RWPE1 (cell line): ENCODE measurements around the gene HAPLN2.

ENCODE experiments used
- CTCF ChIA-PET: fragments of 350-600 bp; sonication (Branson Sonifier 250); formaldehyde crosslinking; extraction: SDS; loops from one replicate; lab custom pipeline; 2021; lab: Yijun Ruan, JAX
- POLR2A ChIA-PET: fragments of 400-600 bp; formaldehyde crosslinking; extraction: SDS; loops from one replicate; lab custom pipeline; 2020; ENCODE audit warnings: antibody characterized with exemption; ENCODE audit not compliant: low non-redundant PET; lab: Yijun Ruan, JAX
- DNase-seq: peaks from one replicate; pipeline ENCODE4 v3.0.0; 2012; ENCODE audit warnings: low spot score
- H3K27ac ChIP-seq: fragments of 450-650 bp; 2 replicates; pipeline ENCODE4 v1.5.1; 2017
- TF ChIP-seq, protein P1 (sequence below): fragments of 450-650 bp; conservative IDR thresholded peaks from 2 replicates; pipeline ENCODE4 v1.5.1; 2017; ENCODE audit warnings: low read depth, mild to moderate bottlenecking

The HAPLN2 gene

DNA sequence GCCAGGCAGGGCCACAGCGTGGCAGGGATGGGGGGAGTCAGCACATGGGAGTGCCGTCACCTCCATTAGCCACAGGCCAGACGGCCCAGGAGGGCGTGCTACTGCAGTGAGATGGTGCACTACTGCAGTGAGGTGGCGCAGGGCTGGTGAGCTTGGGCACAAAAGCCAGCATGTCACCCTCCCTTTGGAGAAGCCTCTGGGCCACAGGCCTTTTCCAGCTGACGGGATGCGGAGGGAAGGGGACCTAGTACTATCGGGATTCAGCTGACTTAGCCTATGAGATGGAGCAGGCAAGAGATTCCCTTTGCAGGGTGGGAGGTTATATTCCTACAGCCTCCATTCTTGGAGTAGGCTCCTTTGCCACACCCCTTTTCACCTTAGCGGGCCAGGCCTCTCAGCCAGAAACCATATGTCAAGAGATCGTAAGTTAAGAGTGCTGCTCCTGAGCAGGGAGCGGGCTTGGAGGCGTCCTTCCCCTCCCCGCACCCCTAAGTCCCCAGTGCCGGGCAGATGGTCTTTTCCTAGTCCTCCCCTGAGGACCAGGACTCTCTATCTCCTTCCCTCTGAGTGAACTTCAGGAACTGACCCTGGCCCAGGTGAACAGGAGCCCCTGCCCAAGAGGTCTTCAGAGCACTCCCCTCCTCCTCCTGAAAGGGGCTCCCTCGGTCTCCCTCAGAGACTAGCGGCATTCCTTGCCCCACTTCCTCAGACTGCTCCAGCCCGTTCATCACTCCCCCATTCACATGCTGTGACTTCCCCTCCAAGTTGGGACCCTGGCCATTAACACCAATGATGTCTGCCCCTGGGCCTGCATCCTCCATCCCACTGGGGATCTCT lies 49.8 kb downstream of the HAPLN2 start:
- TF ChIP-seq, protein P1, sequence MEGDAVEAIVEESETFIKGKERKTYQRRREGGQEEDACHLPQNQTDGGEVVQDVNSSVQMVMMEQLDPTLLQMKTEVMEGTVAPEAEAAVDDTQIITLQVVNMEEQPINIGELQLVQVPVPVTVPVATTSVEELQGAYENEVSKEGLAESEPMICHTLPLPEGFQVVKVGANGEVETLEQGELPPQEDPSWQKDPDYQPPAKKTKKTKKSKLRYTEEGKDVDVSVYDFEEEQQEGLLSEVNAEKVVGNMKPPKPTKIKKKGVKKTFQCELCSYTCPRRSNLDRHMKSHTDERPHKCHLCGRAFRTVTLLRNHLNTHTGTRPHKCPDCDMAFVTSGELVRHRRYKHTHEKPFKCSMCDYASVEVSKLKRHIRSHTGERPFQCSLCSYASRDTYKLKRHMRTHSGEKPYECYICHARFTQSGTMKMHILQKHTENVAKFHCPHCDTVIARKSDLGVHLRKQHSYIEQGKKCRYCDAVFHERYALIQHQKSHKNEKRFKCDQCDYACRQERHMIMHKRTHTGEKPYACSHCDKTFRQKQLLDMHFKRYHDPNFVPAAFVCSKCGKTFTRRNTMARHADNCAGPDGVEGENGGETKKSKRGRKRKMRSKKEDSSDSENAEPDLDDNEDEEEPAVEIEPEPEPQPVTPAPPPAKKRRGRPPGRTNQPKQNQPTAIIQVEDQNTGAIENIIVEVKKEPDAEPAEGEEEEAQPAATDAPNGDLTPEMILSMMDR = no peak
- ChIA-PET CTCF (no interaction called here), POLR2A (no interaction called here)
- no peak overlapping the region for H3K27ac ChIP-seq
- DNase-seq = no peak

DNA sequence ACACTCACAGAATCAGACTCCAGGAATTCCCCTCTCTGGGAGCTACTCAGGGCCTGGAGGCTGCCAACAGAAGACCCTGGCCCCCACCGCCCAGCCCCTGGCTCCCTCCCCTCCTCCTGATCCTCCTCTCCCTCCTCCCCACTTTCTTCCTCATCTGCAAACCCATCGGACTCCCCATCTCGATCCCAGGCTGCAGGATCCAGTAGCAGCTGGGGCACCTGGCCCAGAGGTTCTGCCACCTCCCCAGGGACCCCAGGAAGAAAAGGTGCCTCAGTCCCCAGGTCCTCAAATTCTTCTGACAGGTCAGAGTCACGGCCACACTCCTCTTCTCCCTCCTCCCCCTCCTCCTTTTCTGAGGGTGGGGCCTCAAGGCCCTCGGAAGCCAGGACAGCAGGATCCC lies 50.6 kb downstream of the HAPLN2 start:
- CTCF ChIA-PET = no interaction called here
- TF ChIP-seq, protein P1 = no peak
- DNase-seq = no peak
- no peak overlapping the region for H3K27ac ChIP-seq
- POLR2A ChIA-PET = no interaction called here

DNA sequence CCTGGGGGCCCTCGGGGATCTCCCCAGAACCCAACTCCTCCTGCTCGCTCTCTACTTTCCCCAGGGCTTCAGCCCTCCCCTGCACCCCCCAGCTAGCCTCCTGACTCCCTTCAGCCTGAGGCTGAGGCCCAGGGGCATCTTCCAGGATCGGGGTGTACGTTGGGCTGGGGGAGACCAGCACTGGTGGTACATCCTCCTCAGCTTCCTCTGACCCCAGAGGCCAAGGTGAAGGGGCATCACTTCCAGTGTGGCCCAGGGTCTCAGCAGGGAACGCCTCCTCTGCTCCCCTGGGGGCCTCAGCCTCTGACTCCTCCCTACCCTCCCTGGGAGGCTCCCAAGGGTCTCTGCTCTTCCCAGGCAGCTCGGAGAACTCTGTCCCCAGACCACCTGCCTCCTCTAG lies 51.1 kb downstream of the HAPLN2 start:
- TF ChIP-seq, protein P1 = no peak

DNA sequence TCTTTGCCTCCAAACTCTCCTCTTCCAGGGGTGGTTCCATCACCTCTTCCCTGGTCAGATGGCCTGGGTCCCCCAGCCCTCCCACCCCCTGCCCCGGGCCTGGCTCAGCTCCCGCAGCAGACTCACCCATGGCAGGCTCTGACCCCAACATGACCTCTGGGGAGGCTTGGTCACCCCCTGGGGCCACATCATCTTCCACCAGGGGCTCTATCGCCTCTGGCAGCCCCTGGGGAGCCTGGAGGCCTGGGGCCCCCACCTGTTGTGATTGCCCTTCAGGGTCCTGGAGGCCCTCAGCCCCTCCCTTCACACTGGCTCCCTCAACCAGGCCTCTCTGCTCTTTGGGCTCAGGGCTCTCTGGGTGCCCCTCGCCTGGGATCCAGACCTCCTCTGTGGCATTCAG lies 51.6 kb downstream of the HAPLN2 start:
- H3K27ac ChIP-seq = no peak overlapping the region
- TF ChIP-seq, protein P1 = no peak
- POLR2A ChIA-PET = no interaction called here
- CTCF ChIA-PET = interaction anchor here (0.6 to 1.0 kb wide), 3 partner anchors 27 to 219 kb away, joined by 3 to 6 read pairs (median 3); no protein-coding TSS in a partner anchor
- no peak for DNase-seq

More for the DNA sequence above, 51.1 kb downstream of the HAPLN2 start:
- H3K27ac ChIP-seq = no peak overlapping the region
- CTCF ChIA-PET = interaction anchor here (0.6 kb wide), 1 partner anchor 82 kb away, joined by 3 read pairs; no protein-coding TSS in a partner anchor
- POLR2A ChIA-PET = no interaction called here
- DNase-seq = no peak

DNA sequence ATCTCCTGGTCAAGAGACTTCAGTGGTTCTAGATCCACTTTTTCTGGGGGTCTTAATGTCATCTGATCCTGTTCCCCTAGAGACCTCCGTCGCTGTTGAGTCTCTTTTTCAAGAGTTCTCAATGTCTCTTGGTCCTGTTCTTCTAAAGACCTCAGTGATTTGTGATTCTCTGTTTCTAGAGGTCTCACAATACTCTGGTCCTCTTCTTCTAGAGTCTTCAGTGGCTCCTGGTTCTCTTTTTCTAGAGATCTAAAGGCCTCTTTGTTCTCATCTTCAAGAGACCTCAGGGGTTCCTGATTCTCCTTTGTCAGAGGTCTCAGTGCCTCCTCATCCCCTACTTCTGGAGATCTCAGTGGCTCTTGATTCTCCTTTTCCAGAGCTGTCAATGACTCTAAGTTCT lies 52.6 kb downstream of the HAPLN2 start:
- TF ChIP-seq, protein P1 = no peak
- no peak for DNase-seq
- CTCF ChIA-PET = interaction anchor here (0.7 to 1.0 kb wide), 2 partner anchors 18 to 218 kb away, joined by 3 to 4 read pairs; no protein-coding TSS in a partner anchor
- H3K27ac ChIP-seq = no peak overlapping the region
- POLR2A ChIA-PET = no interaction called here

DNA sequence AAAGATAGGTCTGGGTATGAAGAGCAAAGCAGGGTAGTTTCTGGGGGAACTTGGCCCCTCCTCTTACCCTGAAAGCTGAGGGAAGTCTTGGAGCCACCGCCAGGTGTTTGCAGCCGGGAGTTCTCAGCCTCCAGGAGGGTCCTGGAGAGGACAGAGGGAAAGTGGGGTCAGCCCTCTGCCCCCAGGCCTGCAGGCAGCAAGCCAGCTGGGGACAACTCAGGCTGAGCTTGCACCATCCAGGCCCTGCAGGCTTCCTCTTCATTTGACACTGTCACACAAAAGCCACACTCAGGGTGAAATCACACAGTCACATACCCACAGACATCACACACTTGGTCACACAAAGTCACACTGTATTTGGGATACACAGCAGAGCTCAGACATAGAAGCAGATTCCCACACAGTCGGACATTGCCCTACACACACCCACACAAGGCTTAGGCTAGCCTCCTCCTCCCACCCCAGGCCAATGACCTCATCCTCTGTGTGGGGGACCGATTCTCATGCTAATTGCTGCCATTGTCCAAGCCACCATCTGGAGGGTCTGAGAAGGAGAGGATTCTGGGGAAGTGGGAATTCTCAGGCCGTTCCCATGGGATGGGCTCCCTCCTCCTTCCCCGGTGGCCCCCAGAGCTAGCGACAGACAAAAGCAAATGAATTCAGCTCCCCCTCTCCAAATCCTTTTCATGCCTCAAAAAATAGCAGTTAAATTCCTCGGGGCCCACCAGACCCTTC lies 54.3 kb downstream of the HAPLN2 start:
- no peak for DNase-seq
- TF ChIP-seq, protein P1 = no peak
- H3K27ac ChIP-seq = no peak overlapping the region
- ChIA-PET CTCF (interaction anchor here (0.8 to 1.0 kb wide), 2 partner anchors 12 to 14 kb away, joined by 3 read pairs; no protein-coding TSS in a partner anchor), POLR2A (no interaction called here)
